Stimulated activated CD4-positive, alpha-beta T cell treated with anti-CD3 and anti-CD28 coated beads, Interleukin-4, amount 100 ng/mL, for 48 hours (primary cell): ENCODE results near the gene NTRK2.

Experiments
- DNase-seq, 2 donors: peaks; one replicate each; pipeline ENCODE4 v3.0.0-alpha.2; 2020; ENCODE audit warnings: low read depth in 2 of 2

Gene NTRK2

DNA sequence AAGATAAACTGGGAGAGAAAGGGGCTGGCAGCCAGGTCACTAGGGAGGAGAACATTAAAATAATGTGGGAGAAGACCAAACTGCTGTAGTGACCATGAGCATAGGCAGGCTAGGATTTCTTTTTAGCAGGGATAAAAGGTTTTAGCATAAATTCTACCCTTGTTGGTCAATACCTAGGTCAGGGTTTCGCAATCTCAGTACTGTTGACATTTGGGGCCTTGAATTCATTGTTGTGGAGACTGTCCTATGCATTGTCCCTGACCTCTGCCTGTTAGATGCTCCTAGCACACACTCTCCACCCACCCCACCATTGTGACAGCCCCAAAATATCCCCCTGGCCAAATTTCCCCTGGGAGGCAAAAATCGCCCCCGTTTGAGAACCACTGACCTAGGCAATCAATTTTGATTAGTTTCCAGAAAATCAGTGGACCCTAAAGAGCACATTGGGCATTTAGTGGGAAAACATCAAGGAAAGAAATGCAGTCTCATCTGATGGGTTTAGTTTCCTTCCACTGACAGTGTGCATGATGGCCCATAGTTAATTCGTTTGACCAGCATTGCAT lies 181.4 kb downstream of the NTRK2 start:
- no peak for DNase-seq

GRCh38 chr9:84851935-84852585 lies 182.5 kb downstream of the NTRK2 start:
- no peak for DNase-seq

DNA sequence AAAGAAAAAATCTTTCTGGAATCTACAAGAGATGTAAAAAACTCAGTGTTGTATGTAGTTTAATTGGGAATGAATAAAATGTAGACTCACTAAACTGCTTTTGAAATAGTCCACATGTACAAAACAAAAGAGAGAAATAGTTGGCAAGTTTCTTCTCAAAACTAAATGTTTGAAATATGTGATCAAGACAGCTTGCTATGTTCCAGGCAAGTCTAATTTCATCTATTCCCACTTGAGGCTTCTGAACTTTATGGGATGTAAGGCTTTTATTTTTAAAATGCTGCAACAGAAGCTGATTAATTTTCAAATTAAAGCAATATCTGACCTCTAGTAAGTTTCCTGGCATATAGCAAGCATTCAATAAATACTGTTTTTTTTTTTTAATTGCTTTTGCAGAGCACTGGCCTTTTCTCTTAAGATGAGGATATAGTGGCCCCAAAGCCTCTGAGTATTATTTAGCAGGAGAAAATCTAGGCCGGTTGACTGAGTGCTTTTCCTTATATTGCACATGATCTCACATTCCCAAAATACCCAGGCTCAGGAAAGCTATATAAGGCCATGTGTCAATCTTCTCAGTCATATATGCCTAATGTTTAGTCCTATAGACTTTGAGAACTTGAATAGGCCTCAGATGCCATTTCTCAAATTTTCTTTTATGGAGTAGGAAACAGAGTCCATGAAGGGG lies 183.2 kb downstream of the NTRK2 start:
- DNase-seq, result no peak

DNA sequence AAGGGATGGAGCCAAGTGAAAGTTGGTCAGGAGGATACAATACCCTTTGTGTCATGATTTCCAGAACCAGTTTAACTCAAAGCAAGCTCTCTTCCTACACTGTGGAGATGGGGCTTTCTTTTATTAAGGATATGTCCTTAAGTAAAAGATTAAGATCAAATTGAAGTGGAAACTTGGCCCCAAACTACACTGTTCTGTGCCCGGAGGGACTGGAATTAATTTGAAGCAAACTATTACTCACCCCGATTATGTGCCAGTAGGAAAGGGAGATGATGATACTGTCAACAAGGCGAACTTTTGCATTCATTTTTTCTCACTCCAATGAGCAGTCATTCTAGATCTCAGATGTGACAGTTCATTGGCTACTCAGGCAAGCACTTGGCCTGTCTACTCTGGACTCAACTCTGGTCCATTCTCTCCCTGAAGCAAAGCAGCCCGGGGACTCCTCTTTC lies 186.7 kb downstream of the NTRK2 start:
- no peak for DNase-seq

- DNase-seq, result no peak
Measured at GRCh38 chr9:84857211-84857610, 187.7 kb downstream of the NTRK2 start.

DNA sequence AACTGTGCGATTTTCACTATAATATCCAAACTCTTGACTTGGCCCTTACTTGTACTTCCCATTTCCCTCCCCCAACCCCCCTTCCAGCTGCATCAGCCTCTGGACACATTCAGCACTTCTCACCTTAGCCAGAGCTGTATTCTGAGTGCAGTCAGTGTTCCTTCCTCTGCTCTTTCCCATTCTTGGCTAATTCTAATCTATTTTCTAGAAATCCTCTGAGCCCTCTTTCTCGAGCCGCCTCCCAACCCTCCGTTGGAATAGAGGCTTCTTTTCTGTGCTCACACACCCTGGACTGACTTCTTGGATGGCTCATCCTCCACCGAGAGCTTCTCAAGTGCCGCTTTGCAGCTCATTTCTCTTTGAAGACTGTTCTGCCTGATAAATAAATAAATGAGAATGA lies 188.8 kb downstream of the NTRK2 start:
- DNase-seq, result no peak

DNA sequence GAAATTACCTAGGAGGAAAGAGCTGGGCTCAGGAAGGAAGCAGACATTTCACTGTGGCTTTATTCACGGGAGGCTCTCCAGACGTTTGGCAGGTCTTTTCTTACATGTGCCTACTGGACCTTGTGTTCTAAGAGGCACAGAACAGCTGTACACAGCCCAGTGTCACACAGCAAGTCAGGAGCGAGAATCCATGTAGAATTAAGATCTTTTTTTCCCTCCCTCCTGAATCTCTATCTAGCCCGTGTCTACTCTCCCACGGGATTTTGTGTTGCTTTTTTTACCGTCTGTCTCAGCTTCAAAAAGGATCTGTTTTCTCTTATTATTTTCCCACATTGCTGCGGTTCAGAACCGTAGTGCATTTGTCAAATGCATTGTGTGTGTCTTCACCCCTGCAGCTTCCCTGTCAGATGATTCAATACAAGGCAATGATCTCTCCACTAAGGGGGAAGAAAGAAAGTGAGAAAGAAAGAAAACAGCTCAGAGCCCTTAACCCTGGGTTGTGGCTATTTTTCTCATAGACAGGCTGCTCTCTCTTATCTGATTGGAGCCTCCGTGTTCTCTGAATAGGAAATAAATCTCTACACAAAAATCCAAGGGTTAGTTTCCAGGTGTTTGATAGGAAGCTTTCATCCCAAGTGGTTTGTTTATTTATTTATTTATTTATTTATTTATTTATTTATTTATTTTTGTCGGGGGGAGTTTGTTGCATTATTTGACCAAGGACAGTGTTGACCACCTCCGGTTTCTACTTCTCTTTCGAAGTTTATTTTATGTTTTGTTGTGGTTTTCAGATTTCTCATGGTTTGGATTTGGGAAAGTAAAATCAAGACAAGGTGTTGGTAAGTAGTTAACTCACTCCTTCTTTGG lies 191.0 kb downstream of the NTRK2 start:
- no peak for DNase-seq

DNA sequence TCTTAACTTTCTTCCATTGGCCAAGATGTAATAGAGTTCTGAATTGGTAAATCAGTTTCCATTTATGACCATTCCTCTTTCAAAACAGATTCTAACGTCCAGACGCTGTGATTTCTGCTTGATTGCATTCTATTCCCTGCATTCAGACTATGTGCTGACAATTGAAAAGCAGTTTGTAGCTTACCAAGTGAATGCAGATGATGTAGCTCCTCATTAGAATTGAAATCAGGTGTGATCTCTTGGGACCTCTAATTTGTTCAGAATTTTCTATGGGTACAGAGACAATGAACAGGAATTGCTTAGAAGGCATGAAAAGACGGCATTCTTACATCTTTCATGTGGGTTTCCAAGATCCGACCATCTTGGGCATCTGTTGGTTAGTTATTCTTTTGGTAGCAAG lies 191.9 kb downstream of the NTRK2 start:
- DNase-seq, result no peak

DNA sequence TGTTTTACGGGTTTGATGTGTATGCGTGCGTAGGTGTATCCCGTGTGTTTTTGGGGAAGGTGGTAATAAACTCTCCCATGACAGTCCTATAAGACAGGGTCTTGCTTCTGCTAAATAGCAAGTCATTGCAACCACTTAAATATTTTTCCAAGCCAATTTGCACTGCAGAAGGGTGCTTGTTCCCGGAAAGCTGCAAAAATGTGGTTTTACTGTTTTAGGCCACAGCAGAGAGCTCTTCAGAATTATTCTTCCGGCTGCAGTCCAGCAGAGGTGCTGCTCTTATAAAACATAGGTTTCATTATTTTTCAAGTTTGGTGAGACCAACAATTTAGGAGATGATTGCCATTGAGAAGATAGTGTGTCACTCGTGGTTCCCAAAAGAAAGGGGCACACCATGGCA lies 192.8 kb downstream of the NTRK2 start:
- DNase-seq, result no peak

GRCh38 chr9:84862810-84863287 lies 193.3 kb downstream of the NTRK2 start:
- DNase-seq, result no peak

- no peak for DNase-seq
Measured at GRCh38 chr9:84863372-84863771, 193.8 kb downstream of the NTRK2 start.

- no peak for DNase-seq
Measured at GRCh38 chr9:84866396-84867175, 197.1 kb downstream of the NTRK2 start.

DNA sequence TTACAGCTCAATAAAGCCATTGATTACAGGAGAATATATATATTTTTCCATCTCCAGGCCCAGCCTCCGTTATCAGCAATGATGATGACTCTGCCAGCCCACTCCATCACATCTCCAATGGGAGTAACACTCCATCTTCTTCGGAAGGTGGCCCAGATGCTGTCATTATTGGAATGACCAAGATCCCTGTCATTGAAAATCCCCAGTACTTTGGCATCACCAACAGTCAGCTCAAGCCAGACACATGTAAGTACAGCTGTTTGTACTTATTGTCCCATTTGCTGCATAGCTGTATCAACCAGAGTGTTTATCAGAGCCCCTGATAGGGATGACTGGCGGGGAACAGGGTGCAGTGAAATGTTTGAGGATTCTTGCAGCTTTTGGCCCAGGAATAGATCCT lies 197.7 kb downstream of the NTRK2 start:
- no peak for DNase-seq

DNA sequence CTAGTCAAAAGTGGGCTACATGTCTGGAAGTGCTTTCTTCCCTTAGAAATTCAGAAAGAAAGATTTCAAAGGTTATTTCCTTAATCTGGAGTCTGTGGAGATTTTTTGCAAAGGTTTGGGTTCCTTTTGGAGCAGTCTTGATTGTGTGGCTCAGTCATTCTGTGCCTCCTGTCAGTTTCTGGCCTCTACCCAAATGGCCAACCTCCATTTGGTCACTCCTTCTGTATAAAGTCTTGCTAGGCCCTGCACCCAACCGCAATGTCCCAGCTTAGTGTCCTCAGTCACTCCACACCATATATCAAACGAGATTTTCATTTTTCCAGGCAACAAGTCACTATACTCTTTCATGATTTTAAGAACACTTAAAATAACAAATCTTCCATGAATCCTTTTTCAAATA lies 199.6 kb downstream of the NTRK2 start:
- DNase-seq, result no peak

GRCh38 chr9:84871983-84872382 lies 202.5 kb downstream of the NTRK2 start:
- no peak for DNase-seq

DNA sequence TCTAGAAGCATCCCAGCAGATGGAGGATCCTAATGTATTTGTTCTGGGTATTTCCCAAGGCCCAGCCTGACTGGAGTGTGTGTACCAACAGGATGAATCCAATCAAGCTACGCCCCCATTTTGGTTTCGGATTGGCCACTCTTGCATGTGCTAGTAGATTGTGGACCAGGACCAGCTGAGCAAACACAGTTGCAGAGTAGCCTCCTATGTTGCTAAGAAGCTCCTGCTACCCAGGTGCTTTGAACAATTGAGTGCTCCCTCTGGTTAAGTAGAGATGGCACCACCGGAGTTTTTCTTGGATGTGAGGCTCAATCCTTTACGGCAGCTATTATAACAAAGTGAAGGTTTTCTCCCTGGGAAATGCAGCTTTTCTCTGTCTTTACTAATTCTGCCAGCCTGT lies 204.5 kb downstream of the NTRK2 start:
- DNase-seq, result no peak

- no peak for DNase-seq
Measured at GRCh38 chr9:84874596-84874995, 205.1 kb downstream of the NTRK2 start.

- no peak for DNase-seq
Measured at GRCh38 chr9:84875193-84875592, 205.7 kb downstream of the NTRK2 start.

DNA sequence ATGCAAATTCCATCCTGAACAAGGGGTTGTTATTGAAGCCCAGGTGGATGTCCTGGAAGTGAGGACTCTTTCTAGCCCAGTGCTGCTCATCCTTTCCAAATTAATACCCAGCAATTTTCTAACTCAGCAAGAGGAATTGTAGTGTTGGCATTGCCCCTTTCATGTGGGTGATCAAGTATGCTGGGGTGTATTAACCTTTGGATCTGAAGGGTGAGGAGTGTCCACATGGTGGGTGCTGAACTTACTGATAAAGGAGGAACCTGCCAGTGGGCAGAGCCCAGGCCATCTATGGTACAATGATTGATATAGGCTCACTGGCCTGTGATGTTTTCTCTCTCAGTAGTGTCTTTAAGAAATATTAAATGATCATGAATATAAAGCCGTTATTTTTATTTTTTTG lies 210.1 kb downstream of the NTRK2 start:
- no peak for DNase-seq

GRCh38 chr9:84880835-84881234 lies 211.3 kb downstream of the NTRK2 start:
- DNase-seq, result no peak

- DNase-seq, result no peak
Measured at GRCh38 chr9:84886866-84887265, 217.3 kb downstream of the NTRK2 start.
